Melanocyte of skin (primary cell): ENCODE measurements around the gene OR10A2. TPM values are rescaled to one million over a fixed set of nuclear protein-coding genes. Genes with fewer than 3 reads are reported as not detected.

Source experiments
- total RNA-seq, 2 donors: library from RNA; depleted of rRNA; stranded (reverse); fragments of >200 nt; gene quantifications; 2 replicates each; pipeline ENCODE4 v1.2.3, GENCODE V29; 2012

The OR10A2 gene
- not detected for total RNA-seq

GRCh38 chr11:6862961-6863360, at the start of gene OR10A2:
Gene OR10A2, plus strand, starts transcription at chr11:6863057. Its CDS starts 6,698 bp downstream, at chr11:6869755.

GRCh38 chr11:6845383-6845782, 17.5 kb upstream of the OR10A2 start, which contains the start of gene OR10A5:
Gene OR10A5, plus strand, starts transcription at chr11:6845683. Its CDS starts 0 bp downstream, at chr11:6845683.

GRCh38 chr11:6876325-6876724, 13.5 kb downstream of the OR10A2 start, which contains the start of gene OR10A4:
Gene OR10A4, plus strand, starts transcription at chr11:6876625. Its CDS starts 23 bp downstream, at chr11:6876648.

GRCh38 chr11:6892400-6892799, 29.5 kb downstream of the OR10A2 start, which contains the start of gene OR2D2:
Gene OR2D2, minus strand, starts transcription at chr11:6892500. Its CDS starts 0 bp downstream, at chr11:6892500.

GRCh38 chr11:6920702-6921101, 57.8 kb downstream of the OR10A2 start, which contains the start of gene OR2D3:
Gene OR2D3, plus strand, starts transcription at chr11:6921002. Its CDS starts 0 bp downstream, at chr11:6921002.

Other genes with a start within 250 kb of the OR10A2 start
- gene TPP1, start 243.6 kb upstream of the OR10A2 start, total RNA-seq, result 100 to 1,000 TPM; 213 to 236 TPM
- gene DCHS1, start 207.2 kb upstream of the OR10A2 start, total RNA-seq, result 1 to 10 TPM; 1.0 to 4.0 TPM
- 10 to 100 TPM; 37.9 to 84.6 TPM for gene MRPL17, start 179.7 kb upstream of the OR10A2 start, total RNA-seq
- under 1 TPM; 0.34 to 1.00 TPM for gene OR2AG2, start 91.1 kb upstream of the OR10A2 start, total RNA-seq
- not detected for gene OR2AG1, start 80.0 kb upstream of the OR10A2 start, total RNA-seq
- under 1 TPM; 0.33 to 0.69 TPM for gene OR6A2, start 63.4 kb upstream of the OR10A2 start, total RNA-seq
- not detected for gene OR10A5, start 17.4 kb upstream of the OR10A2 start, total RNA-seq
- not detected for gene OR10A4, start 13.6 kb downstream of the OR10A2 start, total RNA-seq
- gene OR2D2, start 29.4 kb downstream of the OR10A2 start, total RNA-seq, result under 1 TPM; 0.69 to 1.00 TPM
- not detected for gene OR2D3, start 57.9 kb downstream of the OR10A2 start, total RNA-seq
- 1 to 10 TPM; 4.5 to 7.7 TPM for gene ZNF215, start 63.4 kb downstream of the OR10A2 start, total RNA-seq
- 1 to 10 TPM; 2.0 to 2.1 TPM for gene ZNF214, start 157.3 kb downstream of the OR10A2 start, total RNA-seq
- gene NLRP14, start 157.4 kb downstream of the OR10A2 start, total RNA-seq, result under 1 TPM; under 0.01 to 0.34 TPM
- gene RBMXL2, start 225.9 kb downstream of the OR10A2 start, total RNA-seq, result not detected